ENCODE results near the gene S100A13. TPM values are rescaled to one million over a fixed set of nuclear protein-coding genes. Genes with fewer than 3 reads are reported as not detected.
"Not testable (repeated sequence)": the region's sequence is repeated elsewhere in the genome, so short reads cannot be mapped to it uniquely, and the experiment has no call there.

The S100A13 gene
- 19.4 TPM for polyA plus RNA-seq (2012; ENCODE audit: low read depth, missing spikeins)

GRCh38 chr1:153626904-153627714 is at the start of gene S100A13:
Gene S100A13, minus strand, starts transcription at chr1:153627505. Its CDS starts 1,033 bp downstream, at chr1:153626472.
- no peak for TF ChIP-seq POLR2A (IDR thresholded peaks at IDR 0.05; ENCODE audit: low read depth, low read length)
- no peak for TF ChIP-seq SPI1 (IDR thresholded peaks at IDR 0.05; ENCODE audit: low read depth, low read length)
- no peak for TF ChIP-seq TAF1 (IDR thresholded peaks at IDR 0.05; ENCODE audit: low read depth, low read length)

DNA sequence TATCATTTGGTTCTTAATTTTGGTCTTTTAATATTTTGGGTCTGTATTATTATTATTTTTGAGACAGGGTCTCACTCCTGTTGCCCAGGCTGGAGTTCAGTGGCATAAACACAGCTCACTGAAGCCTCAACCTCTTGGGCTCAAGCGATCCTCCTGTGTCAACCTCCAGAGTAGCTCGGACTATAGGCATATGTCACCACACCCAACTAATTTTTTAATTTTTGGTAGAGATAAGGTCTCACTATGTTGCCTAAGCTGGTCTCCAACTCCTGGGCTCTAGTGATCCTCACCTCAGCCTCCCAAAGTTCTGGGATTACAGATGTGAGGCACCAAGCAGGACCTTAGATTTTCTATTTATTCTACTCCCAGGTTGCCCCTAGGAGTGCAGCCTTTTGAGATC is 46.2 kb upstream of the S100A13 start:
- TF ChIP-seq SPI1 (IDR thresholded peaks at IDR 0.05; ENCODE audit: low read depth, low read length) (no peak), POLR2AphosphoS5 (IDR thresholded peaks at IDR 0.05; ENCODE audit: low read depth, low read length) (no peak), POU2F2 (IDR thresholded peaks at IDR 0.05; ENCODE audit: low read depth, low read length) (no peak), PAX5 (IDR thresholded peaks at IDR 0.05; ENCODE audit: insufficient read depth, low read length, severe bottlenecking) (no peak), POLR2A (IDR thresholded peaks at IDR 0.05; ENCODE audit: low read depth, low read length) (no peak), TAF1 (IDR thresholded peaks at IDR 0.05; ENCODE audit: low read depth, low read length) (no peak)
- FAIRE-seq (no peak), DNase-seq (ENCODE audit: insufficient read length, low spot score) (no peak)

More at GRCh38 chr1:153626904-153627714, at the start of gene S100A13:
- FAIRE-seq (no peak), DNase-seq (ENCODE audit: insufficient read length, low spot score) (peak; percentile 69)

- FAIRE-seq; DNase-seq (ENCODE audit: insufficient read length, low spot score): not testable (repeated sequence)
Observed at GRCh38 chr1:153671628-153672353, 44.5 kb upstream of the S100A13 start.

- FAIRE-seq (peak; percentile 94), DNase-seq (ENCODE audit: insufficient read length, low spot score) (peak; percentile 89)
- peak; percentile 93 for TF ChIP-seq TAF1 (IDR thresholded peaks at IDR 0.05; ENCODE audit: low read depth, low read length)
- no peak for TF ChIP-seq POU2F2 (IDR thresholded peaks at IDR 0.05; ENCODE audit: low read depth, low read length)
- peak; percentile 42 for TF ChIP-seq PAX5 (IDR thresholded peaks at IDR 0.05; ENCODE audit: insufficient read depth, low read length, severe bottlenecking)
- TF ChIP-seq SPI1 (IDR thresholded peaks at IDR 0.05; ENCODE audit: low read depth, low read length) = no peak
- TF ChIP-seq POLR2AphosphoS5 (IDR thresholded peaks at IDR 0.05; ENCODE audit: low read depth, low read length) = peak; percentile 94
- TF ChIP-seq POLR2A (IDR thresholded peaks at IDR 0.05; ENCODE audit: low read depth, low read length) = peak; percentile 95
Observed at GRCh38 chr1:153670859-153671627, 43.7 kb upstream of the S100A13 start, which contains the start of gene ILF2. Gene ILF2, minus strand, starts transcription at chr1:153670993. Its CDS starts 71 bp downstream, at chr1:153670922.

- DNase-seq (ENCODE audit: insufficient read length, low spot score) (no peak), FAIRE-seq (peak; percentile 47)
- TF ChIP-seq PAX5 (IDR thresholded peaks at IDR 0.05; ENCODE audit: insufficient read depth, low read length, severe bottlenecking) = no peak
- no peak for TF ChIP-seq TAF1 (IDR thresholded peaks at IDR 0.05; ENCODE audit: low read depth, low read length)
- TF ChIP-seq POLR2AphosphoS5 (IDR thresholded peaks at IDR 0.05; ENCODE audit: low read depth, low read length) = no peak
- TF ChIP-seq POU2F2 (IDR thresholded peaks at IDR 0.05; ENCODE audit: low read depth, low read length) = no peak
- no peak for TF ChIP-seq POLR2A (IDR thresholded peaks at IDR 0.05; ENCODE audit: low read depth, low read length)
- TF ChIP-seq SPI1 (IDR thresholded peaks at IDR 0.05; ENCODE audit: low read depth, low read length) = no peak
Observed at GRCh38 chr1:153670257-153670858, 43.1 kb upstream of the S100A13 start.

DNA sequence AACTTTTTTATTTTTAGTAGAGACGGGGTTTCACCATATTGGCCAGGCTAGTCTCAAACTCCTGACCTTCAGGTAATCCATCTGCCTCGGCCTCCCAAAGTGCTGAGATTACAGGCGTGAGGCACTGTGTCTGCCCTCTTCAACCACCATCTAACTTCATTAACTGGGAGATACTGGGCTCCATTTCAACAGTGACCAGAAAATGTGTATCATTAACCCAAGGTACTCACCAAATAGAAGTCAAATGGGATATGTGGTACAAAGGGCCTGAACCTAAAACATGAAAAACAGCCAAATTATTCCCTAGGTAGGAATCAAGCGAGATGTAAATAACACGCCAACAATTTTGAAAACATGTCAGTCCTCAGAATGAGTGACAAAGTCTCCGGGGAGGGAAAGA is 42.3 kb upstream of the S100A13 start:
- FAIRE-seq = no peak
- TF ChIP-seq PAX5 (IDR thresholded peaks at IDR 0.05; ENCODE audit: insufficient read depth, low read length, severe bottlenecking) = no peak
- no peak for TF ChIP-seq POLR2AphosphoS5 (IDR thresholded peaks at IDR 0.05; ENCODE audit: low read depth, low read length)
- no peak for TF ChIP-seq SPI1 (IDR thresholded peaks at IDR 0.05; ENCODE audit: low read depth, low read length)
- no peak for TF ChIP-seq TAF1 (IDR thresholded peaks at IDR 0.05; ENCODE audit: low read depth, low read length)
- TF ChIP-seq POU2F2 (IDR thresholded peaks at IDR 0.05; ENCODE audit: low read depth, low read length) = no peak
- no peak for TF ChIP-seq POLR2A (IDR thresholded peaks at IDR 0.05; ENCODE audit: low read depth, low read length)

GRCh38 chr1:153668672-153669071 is 41.4 kb upstream of the S100A13 start:
- FAIRE-seq; DNase-seq (ENCODE audit: insufficient read length, low spot score): not testable (repeated sequence)

More for the DNA sequence above, 42.3 kb upstream of the S100A13 start:
- DNase-seq (ENCODE audit: insufficient read length, low spot score) = no peak

DNA sequence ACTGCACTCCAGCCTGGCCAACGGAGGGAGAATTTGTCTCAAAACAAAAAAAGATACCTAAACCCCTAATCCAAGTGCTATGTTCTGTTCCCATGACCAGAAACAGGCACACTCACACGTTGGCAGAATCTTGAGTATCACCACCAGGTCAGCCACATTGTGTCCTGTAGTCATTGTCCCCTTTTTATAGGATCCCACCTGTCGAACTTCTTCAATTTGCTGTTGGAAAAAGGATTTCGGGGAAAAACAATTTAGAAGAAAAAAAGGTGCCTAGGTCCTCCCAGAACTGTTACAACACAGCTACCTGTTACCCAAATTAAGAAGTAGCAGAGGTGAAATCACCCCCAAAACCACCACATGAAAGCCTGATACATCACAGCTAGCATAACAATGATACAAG is 40.1 kb upstream of the S100A13 start:
- FAIRE-seq (no peak), DNase-seq (ENCODE audit: insufficient read length, low spot score) (no peak)
- TF ChIP-seq PAX5 (IDR thresholded peaks at IDR 0.05; ENCODE audit: insufficient read depth, low read length, severe bottlenecking) = no peak

DNA sequence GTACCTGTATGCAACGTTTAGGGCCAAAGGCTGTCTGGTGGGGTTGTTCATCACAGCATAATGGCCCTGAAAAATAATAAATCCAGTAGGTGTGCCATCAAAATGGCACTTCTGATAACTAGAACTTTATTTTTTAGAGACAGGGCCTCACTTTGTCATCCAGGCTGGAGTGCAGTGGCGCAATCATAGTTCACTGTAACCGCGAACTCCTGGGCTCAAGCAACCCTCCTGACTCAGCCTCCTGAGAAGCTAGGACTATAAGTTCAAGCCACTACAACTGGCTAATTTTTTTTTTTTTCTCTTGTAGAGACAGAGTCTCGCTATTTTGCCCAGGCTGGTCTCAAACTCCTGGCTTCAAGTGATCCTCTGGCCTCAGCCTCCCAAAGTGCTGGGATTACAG is 35.9 kb upstream of the S100A13 start:
- FAIRE-seq (no peak), DNase-seq (ENCODE audit: insufficient read length, low spot score) (no peak)
- no peak for TF ChIP-seq POLR2A (IDR thresholded peaks at IDR 0.05; ENCODE audit: low read depth, low read length)
- no peak for TF ChIP-seq POLR2AphosphoS5 (IDR thresholded peaks at IDR 0.05; ENCODE audit: low read depth, low read length)
- no peak for TF ChIP-seq SPI1 (IDR thresholded peaks at IDR 0.05; ENCODE audit: low read depth, low read length)
- TF ChIP-seq POU2F2 (IDR thresholded peaks at IDR 0.05; ENCODE audit: low read depth, low read length) = no peak
- no peak for TF ChIP-seq TAF1 (IDR thresholded peaks at IDR 0.05; ENCODE audit: low read depth, low read length)
- TF ChIP-seq PAX5 (IDR thresholded peaks at IDR 0.05; ENCODE audit: insufficient read depth, low read length, severe bottlenecking) = no peak

All from GM12891 (cell line).